Measurements from ENCODE around the gene PTGFRN.

PTGFRN gene

GRCh38 chr1:116944613-116945012, 34.9 kb downstream of the PTGFRN start:
- no peak for DNase-seq

- no peak for DNase-seq
Observed at GRCh38 chr1:116945421-116945820, 35.7 kb downstream of the PTGFRN start.

- DNase-seq, result no peak
Observed at GRCh38 chr1:116945996-116946395, 36.3 kb downstream of the PTGFRN start.

GRCh38 chr1:116947092-116947860, 37.6 kb downstream of the PTGFRN start:
- no peak for DNase-seq

GRCh38 chr1:116948046-116948445, 38.3 kb downstream of the PTGFRN start:
- no peak for DNase-seq

- DNase-seq, result no peak
Observed at GRCh38 chr1:116948642-116949041, 38.9 kb downstream of the PTGFRN start.

GRCh38 chr1:116949213-116949985, 39.7 kb downstream of the PTGFRN start:
- no peak for DNase-seq

GRCh38 chr1:116950517-116951199, 40.9 kb downstream of the PTGFRN start:
- no peak for DNase-seq

- DNase-seq, result no peak
Observed at GRCh38 chr1:116951200-116951935, 41.7 kb downstream of the PTGFRN start.

- DNase-seq, result no peak
Observed at GRCh38 chr1:116952738-116953275, 43.1 kb downstream of the PTGFRN start.

- no peak for DNase-seq
Observed at GRCh38 chr1:116954440-116954839, 44.7 kb downstream of the PTGFRN start.

GRCh38 chr1:116956378-116956777, 46.7 kb downstream of the PTGFRN start:
- peak; percentile 78 for DNase-seq

GRCh38 chr1:116957646-116958045, 47.9 kb downstream of the PTGFRN start:
- no peak for DNase-seq

- no peak for DNase-seq
Observed at GRCh38 chr1:116958110-116958509, 48.4 kb downstream of the PTGFRN start.

GRCh38 chr1:116958977-116959376, 49.3 kb downstream of the PTGFRN start:
- DNase-seq, result no peak

GRCh38 chr1:116961606-116962005, 51.9 kb downstream of the PTGFRN start:
- no peak for DNase-seq

- no peak for DNase-seq
Observed at GRCh38 chr1:116962987-116963639, 53.4 kb downstream of the PTGFRN start.

- no peak for DNase-seq
Observed at GRCh38 chr1:116966791-116967190, 57.1 kb downstream of the PTGFRN start.

GRCh38 chr1:116968724-116969123, 59.0 kb downstream of the PTGFRN start:
- no peak for DNase-seq

- DNase-seq, result no peak
Observed at GRCh38 chr1:116971258-116971860, 61.6 kb downstream of the PTGFRN start.

- DNase-seq, result no peak
Observed at GRCh38 chr1:116971965-116972673, 62.4 kb downstream of the PTGFRN start.
